PC-9 (cell line): ENCODE results near the gene CCNY. TPM values are rescaled to one million over a fixed set of nuclear protein-coding genes. Genes with fewer than 3 reads are reported as not detected.

Source experiments
- BruUV-seq: library from RNA; stranded (reverse); fragments of 400-500 nt; replicated peaks from 2 replicates; lab custom pipeline; 2021; lab: Mats Ljungman, UMichigan
- CTCF ChIA-PET: fragments of 300-600 bp; sonication (Branson Sonifier 250); formaldehyde crosslinking; loops from one replicate; lab custom pipeline; 2022; ENCODE audit warnings: antibody characterized with exemption; lab: Charles Lee
- POLR2A ChIA-PET: fragments of 300-600 bp; sonication (Branson Sonifier 250); formaldehyde crosslinking; loops from one replicate; lab custom pipeline; 2022; ENCODE audit warnings: antibody characterized with exemption; ENCODE audit not compliant: unreplicated experiment; lab: Charles Lee
- DNase-seq, 2 experiments: peaks; one replicate each; pipeline versions ENCODE4 v3.0.0 to v3.0.0-alpha.2; 2015 to 2022; ENCODE audit warnings: mixed read lengths in 1 of 2
- H2AFZ ChIP-seq: fragments of 200-600 bp; sonication (generic); 2 replicates; pipeline ENCODE4 v1.8.1; 2017; ENCODE audit warnings: antibody characterized with exemption
- H3F3A ChIP-seq: fragments of 200-600 bp; sonication (generic); 2 replicates; pipeline ENCODE4 v1.8.1; 2017; ENCODE audit warnings: antibody characterized with exemption, mild to moderate bottlenecking, low read depth; ENCODE audit not compliant: insufficient read depth
- H3K27ac ChIP-seq: fragments of 200-600 bp; sonication (generic); 2 replicates; pipeline ENCODE4 v1.6.1; 2016; ENCODE audit warnings: mixed run types
- H3K27me3 ChIP-seq: fragments of 200-600 bp; sonication (generic); 2 replicates; pipeline ENCODE4 v1.6.1; 2016; ENCODE audit warnings: low read depth, mixed run types; ENCODE audit not compliant: insufficient read depth
- H3K36me3 ChIP-seq: fragments of 200-600 bp; sonication (generic); 2 replicates; pipeline ENCODE4 v1.6.1; 2016; ENCODE audit warnings: low read depth, mixed run types
- H3K4me1 ChIP-seq: fragments of 200-600 bp; sonication (generic); replicated peaks from 2 replicates; pipeline ENCODE4 v1.6.1; 2016; ENCODE audit warnings: mixed run types; ENCODE audit not compliant: insufficient read depth
- H3K4me2 ChIP-seq: fragments of 200-600 bp; sonication (generic); 2 replicates; pipeline ENCODE4 v1.6.1; 2017; ENCODE audit warnings: mixed run types
- H3K4me3 ChIP-seq: fragments of 200-600 bp; sonication (generic); 2 replicates; pipeline ENCODE4 v1.6.1; 2016; ENCODE audit warnings: mixed run types
- H3K79me2 ChIP-seq: fragments of 200-600 bp; sonication (generic); 2 replicates; pipeline ENCODE4 v1.6.1; 2017; ENCODE audit warnings: low read depth, mixed run types
- H3K9me2 ChIP-seq: fragments of 200-600 bp; sonication (generic); 2 replicates; pipeline ENCODE4 v1.8.1; 2017; ENCODE audit warnings: mild to moderate bottlenecking; ENCODE audit not compliant: insufficient read depth
- H3K9me3 ChIP-seq: fragments of 200-600 bp; sonication (generic); 2 replicates; pipeline ENCODE4 v1.8.1; 2016; ENCODE audit warnings: low read depth; ENCODE audit not compliant: insufficient read depth
- H4K20me1 ChIP-seq: fragments of 200-600 bp; sonication (generic); 2 replicates; pipeline ENCODE4 v1.8.1; 2017; ENCODE audit not compliant: insufficient read depth
- CTCF ChIP-seq: fragments of 200-600 bp; sonication (generic); conservative IDR thresholded peaks from 2 replicates; pipeline ENCODE4 v1.6.1; 2017; ENCODE audit warnings: mixed run types, antibody characterized with exemption, mild to moderate bottlenecking, moderate library complexity
- EZH2 ChIP-seq: fragments of 200-600 bp; sonication (generic); IDR thresholded peaks from 2 replicates; pipeline ENCODE4 v1.8.0; 2017; ENCODE audit warnings: antibody characterized with exemption, low read depth
- intact Hi-C: fragments of 100-400 bp; cut with micrococcal nuclease; formaldehyde crosslinking; loops from one replicate; pipeline ENCODE4 v1.10.0; 2022; ENCODE audit not compliant: unreplicated experiment
- total RNA-seq: library from RNA; stranded (reverse); gene quantifications from 2 replicates; pipeline ENCODE4 v1.2.3, GENCODE V29; 2021

Gene CCNY
- total RNA-seq, 1 experiment from 2014 or later, result 69.5 TPM

DNA sequence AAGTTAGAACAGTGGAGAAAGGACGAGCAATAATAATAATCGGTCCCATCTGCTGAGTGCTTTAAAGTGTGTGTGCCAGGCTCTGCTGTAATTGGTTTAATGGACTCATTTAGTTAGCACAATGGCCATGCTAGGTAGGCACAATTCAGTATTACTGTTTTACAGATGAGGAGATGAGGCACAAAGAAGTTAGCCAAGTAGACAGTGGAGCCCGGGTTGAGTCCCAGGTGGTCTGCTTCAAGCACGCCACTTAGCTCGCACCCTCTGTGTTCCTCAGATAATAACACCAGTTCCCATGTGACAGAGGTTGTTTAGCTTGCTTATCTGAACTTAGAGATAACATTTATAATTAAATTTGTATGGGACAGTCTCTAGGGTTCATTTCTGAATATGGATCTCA is 167.3 kb downstream of the CCNY start:
- intact Hi-C loops, result no loop called here
- no TSS peak for BruUV-seq
- no peaks in the 10 kb centered on the region for H4K20me1 ChIP-seq

GRCh38 chr10:35504132-35504531 is 167.8 kb downstream of the CCNY start:
- H3K27me3 ChIP-seq, result no peaks in the 10 kb centered on the region
- TSS peak; percentile 4 for BruUV-seq
- H3K9me2 ChIP-seq, result no peaks in the 10 kb centered on the region
- intact Hi-C loops, result no loop called here
- TF ChIP-seq EZH2, result no peak
- TF ChIP-seq CTCF, result no peak
- H3K36me3 ChIP-seq, result no peaks in the 10 kb centered on the region
- POLR2A ChIA-PET, result no interaction called here
- no peaks in the 10 kb centered on the region for H3K4me1 ChIP-seq
- H2AFZ ChIP-seq, result no peak overlapping the region
- no peak overlapping the region for H3K27ac ChIP-seq
- no peaks in the 10 kb centered on the region for H4K20me1 ChIP-seq
- no peaks in the 10 kb centered on the region for H3K79me2 ChIP-seq
- H3K4me3 ChIP-seq, result no peak overlapping the region
- H3K9me3 ChIP-seq, result no peaks in the 10 kb centered on the region
- H3K4me2 ChIP-seq, result no peak overlapping the region
- CTCF ChIA-PET, result no interaction called here
- no peaks in the 10 kb centered on the region for H3F3A ChIP-seq
- no peak for DNase-seq

More for the DNA sequence above, 167.3 kb downstream of the CCNY start:
- Histone ChIP-seq H3K9me3 (no peaks in the 10 kb centered on the region), H3K27ac (no peak overlapping the region), H3K4me2 (no peak overlapping the region), H3K4me1 (no peaks in the 10 kb centered on the region), H3K9me2 (no peaks in the 10 kb centered on the region), H3K27me3 (no peaks in the 10 kb centered on the region), H3F3A (no peaks in the 10 kb centered on the region), H3K36me3 (no peaks in the 10 kb centered on the region), H3K79me2 (no peaks in the 10 kb centered on the region), H2AFZ (no peak overlapping the region), H3K4me3 (no peak overlapping the region)
- ChIA-PET CTCF (no interaction called here), POLR2A (no interaction called here)
- DNase-seq, result no peak
- no peak for TF ChIP-seq EZH2
- no peak for TF ChIP-seq CTCF

- Histone ChIP-seq H3K9me2 (no peaks in the 10 kb centered on the region), H3K9me3 (no peaks in the 10 kb centered on the region), H3K27me3 (no peaks in the 10 kb centered on the region), H4K20me1 (no peaks in the 10 kb centered on the region), H3K4me1 (no peaks in the 10 kb centered on the region), H3K27ac (no peak overlapping the region), H3K79me2 (no peaks in the 10 kb centered on the region), H3K4me3 (no peak overlapping the region), H2AFZ (no peak overlapping the region), H3F3A (no peaks in the 10 kb centered on the region), H3K4me2 (no peak overlapping the region), H3K36me3 (no peaks in the 10 kb centered on the region)
- TF ChIP-seq CTCF, result no peak
- no peak for TF ChIP-seq EZH2
- POLR2A ChIA-PET, result no interaction called here
- no peak for DNase-seq
- CTCF ChIA-PET, result no interaction called here
- intact Hi-C loops, result loop anchor here (5.0 kb wide), 1 partner anchor 378 kb away; the partner anchor contains the start of gene CREM
- BruUV-seq, result no TSS peak
Measured at GRCh38 chr10:35505241-35505873, 169.0 kb downstream of the CCNY start.
